T-cell (primary cell): ENCODE measurements around the gene GRIN2C. TPM values are rescaled to one million over a fixed set of nuclear protein-coding genes. Genes with fewer than 3 reads are reported as not detected.
A peak's percentile ranks its signal among the peaks of the same experiment; 100 is the strongest.

Source experiments
- ATAC-seq, 4 experiments: fragments of 200-7000 bp in 3 of 4; fragments of 150-1000 bp in 1 of 4; cut with Tn5 transposase; replicated peaks in 1 of 4; 1 replicate in 3 of 4; 2 replicates in 1 of 4; pipeline ENCODE4 v1.10.0; 2021; ENCODE audit warnings: moderate library complexity in 3 of 4, mild to moderate bottlenecking in 2 of 4, moderate number of reproducible peaks in 1 of 4
- CTCF ChIA-PET, 2 donors: fragments of 300-600 bp; sonication (Branson Sonifier 250); formaldehyde crosslinking; loops; one replicate each; lab custom pipeline; 2022; ENCODE audit warnings: antibody characterized with exemption in 2 of 2; lab: Charles Lee
- POLR2A ChIA-PET, 2 donors: fragments of 300-600 bp; sonication (Branson Sonifier 250); formaldehyde crosslinking; loops; one replicate each; lab custom pipeline; 2022; ENCODE audit warnings: antibody characterized with exemption in 2 of 2; lab: Charles Lee
- DNase-seq, 35 experiments: peaks; one replicate each; pipeline versions ENCODE4 v3.0.0 to v3.0.0-alpha.2; 2013 to 2023
- H3K27ac ChIP-seq: one replicate; pipeline ENCODE4 v1.5.1; 2013; ENCODE audit warnings: low read length
- H3K27me3 ChIP-seq, 2 experiments: replicated peaks in 1 of 2; 1 replicate in 1 of 2; 2 replicates in 1 of 2; pipeline versions ENCODE4 v1.6.1 to v1.7.0; 2013; ENCODE audit warnings: low read length in 1 of 2, mixed read lengths in 1 of 2; ENCODE audit not compliant: control insufficient read depth in 2 of 2, insufficient read depth in 2 of 2; ENCODE audit errors: extremely low read depth in 1 of 2
- H3K36me3 ChIP-seq, 2 donors: 1 replicate in 1 of 2; 2 replicates in 1 of 2; pipeline versions ENCODE4 v1.6.1 to v1.7.0; 2013; ENCODE audit warnings: low read length in 1 of 2; ENCODE audit not compliant: control insufficient read depth in 2 of 2, insufficient read depth in 1 of 2; ENCODE audit errors: extremely low read depth in 1 of 2
- H3K4me1 ChIP-seq, 2 experiments: 1 replicate in 1 of 2; 2 replicates in 1 of 2; pipeline versions ENCODE4 v1.6.1 to v1.7.0; 2013; ENCODE audit warnings: low read length in 2 of 2, mixed read lengths in 1 of 2; ENCODE audit not compliant: insufficient read depth in 2 of 2, control insufficient read depth in 1 of 2; ENCODE audit errors: extremely low read depth in 1 of 2
- H3K4me3 ChIP-seq, 2 donors: 1 replicate in 1 of 2; 2 replicates in 1 of 2; pipeline versions ENCODE4 v1.5.1 to v1.7.0; 2013; ENCODE audit warnings: mild to moderate bottlenecking in 2 of 2, low read length in 1 of 2, moderate library complexity in 1 of 2; ENCODE audit not compliant: control insufficient read depth in 1 of 2; ENCODE audit errors: extremely low read depth in 1 of 2
- H3K9me3 ChIP-seq: 2 replicates; pipeline ENCODE4 v1.7.0; 2013
- H3K27ac Mint-ChIP-seq, 2 donors: one replicate each; pipeline ENCODE4 v1.8.0; 2020 to 2021; ENCODE audit warnings: mild to moderate bottlenecking in 2 of 2, mixed read lengths in 2 of 2
- H3K27me3 Mint-ChIP-seq, 2 donors: one replicate each; pipeline ENCODE4 v1.8.0; 2021 to 2022; ENCODE audit warnings: mixed read lengths in 2 of 2
- H3K36me3 Mint-ChIP-seq: one replicate; pipeline ENCODE4 v1.8.0; 2021; ENCODE audit warnings: mixed read lengths
- H3K4me1 Mint-ChIP-seq, 3 donors: one replicate each; pipeline ENCODE4 v1.8.0; 2020 to 2022; ENCODE audit warnings: mixed read lengths in 3 of 3, mild to moderate bottlenecking in 1 of 3
- H3K4me3 Mint-ChIP-seq, 3 donors: one replicate each; pipeline ENCODE4 v1.8.0; 2020 to 2022; ENCODE audit warnings: mild to moderate bottlenecking in 3 of 3, mixed read lengths in 3 of 3, moderate library complexity in 3 of 3
- H3K9me3 Mint-ChIP-seq, 3 donors: one replicate each; pipeline ENCODE4 v1.8.0; 2020 to 2022; ENCODE audit warnings: mixed read lengths in 3 of 3
- WGBS: methylation state at CpG from one replicate; pipeline ENCODE4 v1.1.5; 2013; ENCODE audit warnings: missing lambda C conversion rate; ENCODE audit not compliant: insufficient coverage; 5-methylcytosine and 5-hydroxymethylcytosine counted together
- total RNA-seq, 35 experiments: library from RNA in 6 of 35; stranded (reverse) in 6 of 35; fragments of 120-200 nt in 1 of 35; gene quantifications; one replicate each; pipeline versions ENCODE4 v1.2.1 to v1.2.4 and lab custom pipeline; 2013 to 2026

The GRIN2C gene
- total RNA-seq, 5 donors from 2014 or later (not counting 1 experiment from before 2014, with no cell fraction given): not detected

- 60% methylated on average over 10 of the region's 25 CpGs for WGBS
- Histone ChIP-seq H3K27me3 (peaks cover 5 to 57% of the 10 kb centered on the region in 2 experiments), H3K4me1 (peaks cover 11 to 36% of the 10 kb centered on the region in 2 experiments), H3K9me3 (no peaks in the 10 kb centered on the region), H3K36me3 (no peaks in the 10 kb centered on the region), H3K4me3 (peak overlapping the region in 1 of 2 donors; percentile 42), H3K27ac (no peak overlapping the region)
- ChIA-PET CTCF (interaction anchor here (0.5 to 2.3 kb wide), 12 partner anchors 11 to 205 kb away, joined by 3 to 10 read pairs (median 4); partner anchors contain the start of gene FDXR (in 1 of the 2)), POLR2A (no interaction called here)
- Mint-ChIP-seq H3K4me1 (peaks cover 18 to 30% (median 25%) of the 10 kb centered on the region in 3 donors), H3K9me3 (no peaks in the 10 kb centered on the region), H3K4me3 (peak overlapping the region; percentile 31 to 61 (median 34)), H3K27ac (no peak overlapping the region), H3K27me3 (peaks cover 22 to 31% of the 10 kb centered on the region in 2 donors), H3K36me3 (no peaks in the 10 kb centered on the region)
- ATAC-seq: peak; percentile 42 to 63 (median 52)
- DNase-seq: peak in 34 of 35 experiments; percentile 24 to 83 (median 59)
Measured at GRCh38 chr17:74862108-74862901, 2.6 kb upstream of the GRIN2C start.

DNA sequence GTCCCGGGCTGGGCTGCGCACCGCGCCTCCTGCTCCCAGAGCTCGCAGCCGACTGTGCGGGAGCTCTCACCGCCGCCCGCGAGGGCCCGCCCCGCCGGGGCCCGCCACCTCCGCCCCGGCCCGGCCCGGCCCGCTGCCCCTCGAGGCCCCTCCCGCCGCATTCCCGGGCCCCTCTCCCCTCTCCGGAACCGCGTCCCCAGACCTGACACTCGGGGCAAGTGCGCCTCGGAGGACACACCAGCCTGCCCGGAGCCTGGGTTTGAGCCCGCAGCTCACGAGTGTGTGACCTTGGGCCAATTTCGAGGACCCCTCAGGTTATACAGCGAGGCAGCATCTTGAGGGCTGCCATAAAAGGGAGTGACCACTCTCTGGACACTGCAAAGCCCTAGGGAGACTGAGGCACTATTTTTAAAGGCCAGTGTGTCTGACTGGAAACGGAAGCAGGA is 2.0 kb upstream of the GRIN2C start:
- ChIA-PET POLR2A (no interaction called here), CTCF (interaction anchor here (0.5 to 2.3 kb wide), 8 partner anchors 18 to 204 kb away, joined by 3 to 10 read pairs (median 4); no protein-coding TSS in a partner anchor)
- Mint-ChIP-seq H3K27me3 (peaks cover 28 to 37% of the 10 kb centered on the region in 2 donors), H3K9me3 (no peaks in the 10 kb centered on the region), H3K27ac (no peak overlapping the region), H3K36me3 (no peaks in the 10 kb centered on the region), H3K4me1 (peaks cover 18 to 30% (median 25%) of the 10 kb centered on the region in 3 donors), H3K4me3 (peak overlapping the region; percentile 31 to 61 (median 34))
- no peaks in the 10 kb centered on the region for H3K9me3 ChIP-seq
- 4% methylated on average over 36 of the region's 36 CpGs for WGBS
- H3K27ac ChIP-seq: no peak overlapping the region
- peaks cover 10 to 61% of the 10 kb centered on the region in 2 experiments for H3K27me3 ChIP-seq
- peaks cover 11 to 36% of the 10 kb centered on the region in 2 experiments for H3K4me1 ChIP-seq
- no peaks in the 10 kb centered on the region for H3K36me3 ChIP-seq
- H3K4me3 ChIP-seq: peak overlapping the region in 1 of 2 donors; percentile 42
- peak in 2 of 4 experiments; percentile 8 to 10 for ATAC-seq
- DNase-seq: no peak

GRCh38 chr17:74860872-74861661 is 1.4 kb upstream of the GRIN2C start:
- ChIA-PET POLR2A (no interaction called here), CTCF (interaction anchor here (0.5 to 1.7 kb wide), 4 partner anchors 30 to 116 kb away, joined by 3 to 7 read pairs (median 4); no protein-coding TSS in a partner anchor)
- Mint-ChIP-seq H3K4me3 (peak overlapping the region in 2 of 3 donors; percentile 31 to 65), H3K36me3 (no peaks in the 10 kb centered on the region), H3K27me3 (peaks cover 33 to 43% of the 10 kb centered on the region in 2 donors), H3K27ac (no peak overlapping the region), H3K4me1 (peaks cover 18 to 30% (median 25%) of the 10 kb centered on the region in 3 donors), H3K9me3 (no peaks in the 10 kb centered on the region)
- Histone ChIP-seq H3K27ac (no peak overlapping the region), H3K9me3 (no peaks in the 10 kb centered on the region), H3K36me3 (no peaks in the 10 kb centered on the region), H3K4me1 (peaks cover 11 to 36% of the 10 kb centered on the region in 2 experiments), H3K4me3 (peak overlapping the region; percentile 19 to 64), H3K27me3 (peaks cover 11 to 65% of the 10 kb centered on the region in 2 experiments)
- 5% methylated on average over 86 of the region's 96 CpGs for WGBS
- peak in 2 of 4 experiments; percentile 3 to 4 for ATAC-seq
- DNase-seq: no peak

GRCh38 chr17:74860229-74860871 is 665 bp upstream of the GRIN2C start:
- Histone ChIP-seq H3K27me3 (peaks cover 11 to 73% of the 10 kb centered on the region in 2 experiments), H3K4me1 (peaks cover 11 to 36% of the 10 kb centered on the region in 2 experiments), H3K4me3 (peak overlapping the region; percentile 19 to 64), H3K36me3 (no peaks in the 10 kb centered on the region), H3K9me3 (no peaks in the 10 kb centered on the region), H3K27ac (no peak overlapping the region)
- peak in 8 of 35 experiments; percentile 4 to 43 (median 26) for DNase-seq
- Mint-ChIP-seq H3K4me3 (peak overlapping the region; percentile 50 to 65 (median 61)), H3K27me3 (peaks cover 38 to 50% of the 10 kb centered on the region in 2 donors), H3K4me1 (peaks cover 18 to 30% (median 25%) of the 10 kb centered on the region in 3 donors), H3K36me3 (no peaks in the 10 kb centered on the region), H3K9me3 (no peaks in the 10 kb centered on the region), H3K27ac (no peak overlapping the region)
- ChIA-PET CTCF (interaction anchor here in 1 of 2 donors (0.6 to 1.1 kb wide), 2 partner anchors 51 to 69 kb away, joined by 4 to 5 read pairs; no protein-coding TSS in a partner anchor), POLR2A (no interaction called here)
- ATAC-seq: peak in 3 of 4 experiments; percentile 11 to 47 (median 19)
- 4% methylated on average over 44 of the region's 44 CpGs for WGBS

DNA sequence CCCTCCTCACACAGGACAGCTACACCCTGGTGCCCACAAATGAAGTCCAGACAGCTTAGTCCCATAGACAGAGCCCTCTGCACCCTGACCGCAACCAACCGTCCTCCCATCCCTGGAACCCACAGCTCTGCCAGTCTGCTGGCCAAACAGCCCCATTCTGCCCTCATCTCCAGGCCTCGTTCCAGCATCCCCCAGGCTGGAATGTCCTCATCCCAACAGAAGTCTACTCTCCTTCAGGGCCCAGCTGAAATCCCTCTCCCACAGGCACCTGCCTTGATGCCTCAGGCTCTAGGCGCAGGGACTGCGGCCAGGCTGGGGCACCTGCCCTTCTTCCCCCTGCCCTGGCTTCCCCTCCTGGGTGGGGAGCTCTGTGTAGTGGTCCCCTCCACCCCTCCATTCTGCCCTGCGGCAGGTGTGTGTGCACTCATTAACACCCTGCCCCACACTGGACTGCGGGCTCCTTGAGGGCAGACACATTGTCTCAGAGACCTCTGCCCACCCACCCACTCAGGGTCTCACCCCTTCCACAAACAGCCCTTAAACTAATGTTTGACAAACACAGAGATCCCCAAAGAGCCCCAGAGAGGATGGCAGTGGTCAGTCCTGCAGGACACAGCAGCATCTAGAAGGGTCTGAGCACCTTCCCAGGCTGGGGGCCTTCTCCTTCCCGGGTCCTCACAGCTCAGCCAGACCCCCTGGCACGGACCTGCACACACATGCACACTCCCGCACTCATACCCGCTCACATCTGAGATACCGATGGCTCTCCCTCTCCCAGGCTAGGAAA is 820 bp downstream of the GRIN2C start:
- Histone ChIP-seq H3K27ac (no peak overlapping the region), H3K36me3 (no peaks in the 10 kb centered on the region), H3K4me1 (peaks cover 11 to 31% of the 10 kb centered on the region in 2 experiments), H3K4me3 (no peak overlapping the region), H3K27me3 (peaks cover 11 to 82% of the 10 kb centered on the region in 2 experiments), H3K9me3 (no peaks in the 10 kb centered on the region)
- H3K4me1 Mint-ChIP-seq: peaks cover 14 to 24% (median 17%) of the 10 kb centered on the region in 3 donors
- no peaks in the 10 kb centered on the region for H3K9me3 Mint-ChIP-seq
- no peak for DNase-seq
- no peak for ATAC-seq
- H3K27ac Mint-ChIP-seq: peak overlapping the region in 1 of 2 donors; percentile 70
- POLR2A ChIA-PET: no interaction called here
- peak overlapping the region; percentile 36 to 65 (median 41) for H3K4me3 Mint-ChIP-seq
- 67% methylated on average over 9 of the region's 12 CpGs for WGBS
- no peaks in the 10 kb centered on the region for H3K36me3 Mint-ChIP-seq
- H3K27me3 Mint-ChIP-seq: peaks cover 50 to 64% of the 10 kb centered on the region in 2 donors
- CTCF ChIA-PET: interaction anchor here (0.5 to 1.4 kb wide), 6 partner anchors 49 to 201 kb away, joined by 3 to 5 read pairs (median 4); no protein-coding TSS in a partner anchor
